GM12864 (cell line): ENCODE measurements around the gene BEST2.
A peak's percentile ranks its signal among the peaks of the same experiment; 100 is the strongest.

Experiments
- DNase-seq: peaks from one replicate; pipeline ENCODE4 v3.0.0-alpha.2; 2011; ENCODE audit warnings: low read depth
- H3K4me3 ChIP-seq: 2 replicates; pipeline ENCODE4 v1.5.1; 2011; ENCODE audit warnings: mild to moderate bottlenecking, low read depth, low read length, control low read depth
- CTCF ChIP-seq: IDR thresholded peaks from 2 replicates; pipeline ENCODE4 v1.5.1; 2011; ENCODE audit warnings: low read depth, mild to moderate bottlenecking, moderate library complexity, low read length, control low read depth, inconsistent platforms; ENCODE audit errors: missing control alignments

BEST2 gene

GRCh38 chr19:12806242-12807081 is 54.9 kb downstream of the BEST2 start, which contains the start of gene RNASEH2A:
RNASEH2A (plus strand) TSS chr19:12806584; CDS start chr19:12806674, 90 bp downstream.
- TF ChIP-seq CTCF, result no peak
- DNase-seq, result peak; percentile 76
- peak within 1 kb of the TSS; percentile 89 for H3K4me3 ChIP-seq
